ENCODE results near the gene SMARCAD1.
A peak's percentile ranks its signal among the peaks of the same experiment; 100 is the strongest.
"Not testable (repeated sequence)": the region's sequence is repeated elsewhere in the genome, so short reads cannot be mapped to it uniquely, and the experiment has no call there.

The SMARCAD1 gene

GRCh38 chr4:94304365-94304971, 96.8 kb downstream of the SMARCAD1 start:
- FAIRE-seq = peak; percentile 60

GRCh38 chr4:94305466-94306225, 98.0 kb downstream of the SMARCAD1 start:
- FAIRE-seq = no peak

DNA sequence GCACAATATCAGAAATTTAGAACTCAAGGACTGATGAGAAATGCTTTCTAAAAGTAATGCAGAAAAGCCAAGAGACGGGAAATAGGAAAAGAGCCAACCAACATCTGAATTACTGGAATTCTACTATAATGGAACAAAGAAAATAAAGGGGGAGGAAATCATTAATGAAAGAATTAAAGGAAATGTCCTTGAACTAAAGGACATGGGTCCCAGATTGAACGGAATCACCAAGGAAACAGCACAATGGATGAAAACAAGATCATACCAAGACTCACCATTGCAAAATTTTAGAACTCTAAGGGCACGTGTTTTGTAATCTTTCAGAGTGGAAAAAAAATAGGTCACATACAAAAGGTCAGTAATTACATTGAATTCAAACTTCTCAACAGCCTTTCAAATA, 99.0 kb downstream of the SMARCAD1 start:
- FAIRE-seq = no peak

- no peak for FAIRE-seq
Observed at GRCh38 chr4:94307231-94307871, 99.7 kb downstream of the SMARCAD1 start.

DNA sequence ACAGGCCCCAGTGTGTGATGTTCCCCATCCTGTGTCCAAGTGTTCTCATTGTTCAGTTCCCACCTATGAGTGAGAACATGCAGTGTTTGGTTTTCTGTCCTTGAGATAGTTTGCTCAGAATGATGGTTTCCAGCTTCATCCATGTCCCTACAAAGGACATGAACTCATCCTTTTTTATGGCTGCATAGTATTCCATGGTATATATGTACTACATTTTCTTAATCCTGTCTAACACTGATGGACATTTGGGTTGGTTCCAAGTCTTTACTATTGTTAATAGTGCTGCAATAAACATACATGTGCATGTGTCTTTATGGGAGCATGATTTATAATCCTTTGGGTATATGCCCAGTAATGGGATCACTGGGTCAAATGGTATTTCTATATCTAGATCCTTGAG, 112.3 kb downstream of the SMARCAD1 start:
- FAIRE-seq = not testable (repeated sequence)

GRCh38 chr4:94325835-94326234, 118.2 kb downstream of the SMARCAD1 start:
- FAIRE-seq = no peak

- FAIRE-seq = no peak
Observed at GRCh38 chr4:94329933-94330332, 122.3 kb downstream of the SMARCAD1 start.

DNA sequence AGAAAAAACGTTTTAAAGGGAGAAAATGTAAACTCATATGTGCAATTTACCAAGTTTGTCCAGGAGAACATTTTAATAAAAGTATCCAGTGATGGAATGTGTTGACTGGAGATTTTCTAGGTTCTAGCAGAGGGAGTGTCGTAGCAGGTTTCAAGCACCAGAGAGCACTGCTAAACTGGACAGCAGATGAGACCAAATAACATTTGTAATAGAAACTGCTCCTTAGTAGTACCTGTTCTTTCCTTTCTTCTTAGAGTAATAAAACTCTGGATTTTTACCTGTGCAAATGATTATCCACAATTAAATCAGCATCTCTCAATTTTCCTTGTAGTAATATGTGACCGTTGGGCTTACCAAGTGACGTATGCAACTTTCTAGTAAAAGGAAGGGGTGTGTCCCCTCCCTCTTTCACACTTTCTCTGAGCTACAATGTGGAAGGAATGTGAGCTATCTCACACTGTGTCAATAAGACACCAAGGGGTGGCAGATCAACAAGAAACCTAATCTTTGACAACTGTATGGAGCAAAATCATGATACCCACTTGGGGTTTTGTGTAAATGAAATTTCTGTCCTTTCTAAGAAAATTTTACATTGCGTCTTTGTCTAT, 125.4 kb downstream of the SMARCAD1 start:
- FAIRE-seq = no peak

DNA sequence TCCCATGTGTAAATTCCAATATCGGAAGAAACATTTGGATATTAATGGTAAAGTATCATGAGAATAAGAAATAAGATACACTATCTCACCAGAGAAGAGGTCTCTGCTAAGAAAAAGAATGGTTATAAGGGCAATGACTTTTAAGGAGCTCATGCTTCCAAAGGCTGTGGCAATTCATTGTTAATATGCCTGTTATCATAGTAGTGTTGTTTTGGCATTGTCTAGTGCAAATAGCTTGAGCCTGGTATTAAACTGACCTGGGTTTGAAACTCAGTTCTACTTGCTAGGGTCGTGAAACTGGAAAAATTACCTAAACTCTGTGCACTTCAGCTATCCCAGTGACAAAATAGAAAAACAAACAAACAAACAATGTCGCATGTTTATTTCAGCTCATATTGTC, 126.2 kb downstream of the SMARCAD1 start:
- FAIRE-seq = no peak

DNA sequence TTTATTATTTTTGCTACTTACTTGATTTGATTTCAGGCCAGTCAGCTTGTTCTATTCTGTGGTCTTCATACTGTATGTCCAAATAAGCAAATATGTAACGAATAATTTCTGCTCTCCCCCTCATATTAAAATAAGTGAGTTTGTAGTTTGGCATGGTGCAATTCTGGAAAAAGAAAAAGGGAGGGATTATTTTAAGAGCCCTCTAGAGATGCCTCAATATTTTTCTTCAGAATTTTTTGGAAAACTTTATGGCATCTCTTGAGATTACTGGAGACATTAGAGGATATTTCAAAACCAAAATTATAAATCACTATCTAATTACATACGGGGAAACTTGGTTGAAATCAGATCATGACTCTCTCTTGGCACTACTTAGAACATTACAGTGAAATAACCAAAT, 126.8 kb downstream of the SMARCAD1 start:
- no peak for FAIRE-seq

DNA sequence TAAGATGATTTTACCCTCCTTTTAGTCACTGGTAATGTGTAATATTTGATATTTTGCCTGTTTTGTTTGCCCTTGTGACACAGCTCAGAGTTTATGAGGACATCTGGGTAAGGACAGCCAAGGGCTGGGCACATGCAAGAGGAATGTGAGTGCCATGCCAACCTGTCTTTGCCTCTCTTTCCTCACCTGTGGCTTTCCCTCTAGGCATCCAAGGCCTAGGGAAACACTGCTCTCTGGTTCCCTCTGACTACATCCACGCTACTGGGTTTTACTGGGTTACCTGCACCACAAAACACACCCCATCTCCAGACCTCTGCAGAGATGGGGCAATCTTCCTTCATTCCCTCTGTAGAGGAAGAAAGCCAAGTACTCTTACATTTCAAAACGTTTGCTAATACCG, 127.3 kb downstream of the SMARCAD1 start:
- FAIRE-seq = no peak

DNA sequence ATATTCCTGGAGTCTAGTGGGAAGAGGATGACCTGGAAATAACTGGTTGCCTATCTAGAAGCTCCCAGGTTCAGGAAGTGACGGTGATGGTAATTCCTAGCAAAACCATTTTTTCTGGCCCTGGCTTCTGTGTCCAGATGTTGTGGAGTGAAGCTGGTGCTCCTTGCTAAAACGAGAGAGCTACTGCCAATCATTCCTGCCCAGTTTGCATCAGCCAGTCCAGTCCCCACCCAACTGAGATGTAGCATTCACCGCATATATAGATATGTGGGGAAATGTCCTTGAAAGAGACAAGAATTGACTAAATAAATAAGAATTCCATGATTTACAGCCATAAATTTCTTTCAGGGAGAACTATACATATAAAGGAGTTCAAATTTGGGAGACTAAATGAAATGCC, 128.6 kb downstream of the SMARCAD1 start:
- no peak for FAIRE-seq

GRCh38 chr4:94336791-94337190, 129.1 kb downstream of the SMARCAD1 start:
- not testable (repeated sequence) for FAIRE-seq

GRCh38 chr4:94338681-94339351, 131.2 kb downstream of the SMARCAD1 start:
- FAIRE-seq = no peak

DNA sequence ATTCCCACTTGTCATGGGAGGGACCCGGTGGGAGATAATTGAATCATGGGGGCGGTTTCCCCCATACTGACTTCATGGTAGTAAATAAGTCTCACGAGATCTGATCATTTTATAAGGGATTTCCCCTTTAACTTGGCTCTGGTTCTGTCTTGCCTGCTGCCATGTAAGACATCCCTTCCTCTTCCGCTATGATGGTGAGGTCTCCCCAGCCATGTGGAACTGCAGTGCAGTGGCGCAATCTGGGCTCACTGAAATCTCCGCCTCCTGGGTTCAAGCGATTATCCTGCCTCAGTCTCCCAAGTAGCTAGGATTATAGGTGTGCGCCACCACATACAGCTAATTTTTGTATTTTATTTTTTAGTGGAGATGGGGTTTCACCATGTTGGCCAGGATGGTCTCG, 132.1 kb downstream of the SMARCAD1 start:
- no peak for FAIRE-seq

All from endometrium (tissue), 2 donors.